Measurements from ENCODE around the gene MSI2. TPM values are rescaled to one million over a fixed set of nuclear protein-coding genes. Genes with fewer than 3 reads are reported as not detected.

Gene MSI2
- total and polyA plus RNA-seq, 2 donors (not counting 3 experiments of a cell fraction or from before 2014, with no cell fraction given), result 20.9 to 59.3 TPM

GRCh38 chr17:57528058-57528451 lies 271.7 kb downstream of the MSI2 start:
- Histone ChIP-seq H4K20me1 (replicated peaks; ENCODE audit: control insufficient read depth, extremely low read depth, insufficient read depth, low read length) (no peaks in the 10 kb centered on the region), H3K9me1 (replicated peaks; ENCODE audit: control insufficient read depth, extremely low read depth, insufficient read depth, low read length) (no peaks in the 10 kb centered on the region), H3K9me3 (replicated peaks; ENCODE audit: control insufficient read depth, insufficient read depth, low read length) (no peaks in the 10 kb centered on the region), H3K27ac (ENCODE audit: insufficient read depth, low read depth, low read length) (no peak overlapping the region), H3K27me3 (ENCODE audit: control insufficient read depth in 2 of 2, insufficient read depth in 2 of 2, low read length in 2 of 2) (no peaks in the 10 kb centered on the region), H3K79me2 (ENCODE audit: control insufficient read depth, insufficient read depth, low read length) (no peaks in the 10 kb centered on the region), H3K9ac (replicated peaks; ENCODE audit: extremely low read depth, insufficient read depth, low read length) (no peak overlapping the region), H3K4me2 (ENCODE audit: insufficient read depth, low read length) (no peak overlapping the region), H3K4me1 (ENCODE audit: control insufficient read depth, extremely low read depth, insufficient read depth, low read length) (no peaks in the 10 kb centered on the region), H3K4me3 (replicated peaks in 1 of 3; ENCODE audit: insufficient read depth in 1 of 3, low read depth in 1 of 3, low read length in 3 of 3) (no peak overlapping the region), H2AFZ (ENCODE audit: low read depth, low read length) (no peak overlapping the region), H3K36me3 (ENCODE audit: control insufficient read depth in 2 of 2, extremely low read depth in 1 of 2, insufficient read depth in 2 of 2, low read length in 2 of 2) (no peaks in the 10 kb centered on the region)
- no peak for TF ChIP-seq GATA2 (IDR thresholded peaks at IDR 0.05; ENCODE audit: insufficient read depth, insufficient read length, low read depth, low read length)
- TF ChIP-seq POLR2AphosphoS5 (IDR thresholded peaks at IDR 0.05; ENCODE audit: insufficient read depth, low read depth, low read length), result no peak
- no peak for TF ChIP-seq FOS (IDR thresholded peaks at IDR 0.05; ENCODE audit: borderline replicate concordance, insufficient read depth, low read length)
- no peak for TF ChIP-seq EZH2 (IDR thresholded peaks at IDR 0.05; ENCODE audit: borderline replicate concordance, low read depth, low read length, severe bottlenecking)
- TF ChIP-seq MAX (IDR thresholded peaks at IDR 0.05; ENCODE audit: insufficient read depth, insufficient read length), result no peak
- no peak for TF ChIP-seq JUN (IDR thresholded peaks at IDR 0.05; ENCODE audit: borderline replicate concordance, insufficient read depth, insufficient read length, low read depth)
- dilution Hi-C loops (cut with MboI; ENCODE audit: extremely low pct_ligation_motif_present, low sequenced_read_pairs) (no loop called here), intact Hi-C loops (cut with micrococcal nuclease) (no loop called here)
- no peak for FAIRE-seq
- no TSS peak for BruUV-seq (replicated peaks)
- ChIA-PET CTCF (interaction anchor here (2.1 kb wide), 1 partner anchor 285 kb away, joined by 6 read pairs; no protein-coding TSS in a partner anchor), POLR2A (no interaction called here)
- no peak for DNase-seq (ENCODE audit: low read depth, low spot score)

DNA sequence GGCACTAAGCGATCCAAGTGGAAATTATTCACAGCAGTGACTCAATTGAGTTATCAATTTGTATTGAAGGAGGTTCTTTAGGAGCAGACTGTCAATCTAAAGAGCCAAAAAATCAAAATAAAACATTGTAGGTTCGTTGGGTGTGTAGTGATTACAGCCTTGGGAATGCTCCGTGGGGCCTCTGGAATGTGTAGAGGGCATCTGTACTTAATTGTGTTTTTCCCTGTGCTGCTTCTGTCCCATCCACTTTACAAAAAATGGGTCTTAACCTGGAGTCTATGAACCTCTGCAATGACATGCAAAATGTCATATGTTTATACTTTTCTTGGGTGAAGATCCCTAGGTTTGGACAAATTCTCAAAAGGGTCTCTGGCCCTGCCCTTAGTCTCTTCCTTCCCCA lies 273.7 kb downstream of the MSI2 start:
- CTCF ChIA-PET, result interaction anchor here (1.5 kb wide), 1 partner anchor 287 kb away, joined by 6 read pairs; no protein-coding TSS in a partner anchor
- dilution Hi-C loops (cut with MboI; ENCODE audit: extremely low pct_ligation_motif_present, low sequenced_read_pairs), result no loop called here
- no peak overlapping the region for H2AFZ ChIP-seq (ENCODE audit: low read depth, low read length)
- no peaks in the 10 kb centered on the region for H3K27me3 ChIP-seq (ENCODE audit: control insufficient read depth in 2 of 2, insufficient read depth in 2 of 2, low read length in 2 of 2)
- H4K20me1 ChIP-seq (replicated peaks; ENCODE audit: control insufficient read depth, extremely low read depth, insufficient read depth, low read length), result no peaks in the 10 kb centered on the region
- DNase-seq (ENCODE audit: low read depth, low spot score), result no peak
- POLR2A ChIA-PET, result no interaction called here
- no TSS peak for BruUV-seq (replicated peaks)
- intact Hi-C loops (cut with micrococcal nuclease), result no loop called here
- H3K4me2 ChIP-seq (ENCODE audit: insufficient read depth, low read length), result no peak overlapping the region
- no peak overlapping the region for H3K9ac ChIP-seq (replicated peaks; ENCODE audit: extremely low read depth, insufficient read depth, low read length)
- FAIRE-seq, result peak; percentile 35
- H3K4me3 ChIP-seq (replicated peaks in 1 of 3; ENCODE audit: insufficient read depth in 1 of 3, low read depth in 1 of 3, low read length in 3 of 3), result no peak overlapping the region
- no peaks in the 10 kb centered on the region for H3K36me3 ChIP-seq (ENCODE audit: control insufficient read depth in 2 of 2, extremely low read depth in 1 of 2, insufficient read depth in 2 of 2, low read length in 2 of 2)
- H3K9me3 ChIP-seq (replicated peaks; ENCODE audit: control insufficient read depth, insufficient read depth, low read length), result no peaks in the 10 kb centered on the region
- H3K27ac ChIP-seq (ENCODE audit: insufficient read depth, low read depth, low read length), result no peak overlapping the region
- H3K4me1 ChIP-seq (ENCODE audit: control insufficient read depth, extremely low read depth, insufficient read depth, low read length), result no peaks in the 10 kb centered on the region
- H3K79me2 ChIP-seq (ENCODE audit: control insufficient read depth, insufficient read depth, low read length), result no peaks in the 10 kb centered on the region
- TF ChIP-seq POLR2AphosphoS5 (IDR thresholded peaks at IDR 0.05; ENCODE audit: insufficient read depth, low read depth, low read length) (no peak), EZH2 (IDR thresholded peaks at IDR 0.05; ENCODE audit: borderline replicate concordance, low read depth, low read length, severe bottlenecking) (no peak), MAX (IDR thresholded peaks at IDR 0.05; ENCODE audit: insufficient read depth, insufficient read length) (no peak)
- H3K9me1 ChIP-seq (replicated peaks; ENCODE audit: control insufficient read depth, extremely low read depth, insufficient read depth, low read length), result no peaks in the 10 kb centered on the region

Measured in endothelial cell of umbilical vein (primary cell).